Ovary (tissue), 3 donors: ENCODE results near the gene FKBP10.

Experiments used
- POLR2A ChIP-seq: fragments of 450-650 bp; IDR thresholded peaks from one replicate; pipeline ENCODE4 v1.6.1; 2017; ENCODE audit warnings: antibody characterized with exemption, mild to moderate bottlenecking, moderate library complexity
- TF ChIP-seq, protein P1 (sequence below), 3 donors: fragments of 450-650 bp in 2 of 3; fragments of 200-600 bp in 1 of 3; IDR thresholded peaks; one replicate each; pipeline versions ENCODE4 v1.5.1 to v1.8.0; 2016 to 2022; ENCODE audit warnings: antibody characterized with exemption in 3 of 3, mild to moderate bottlenecking in 1 of 3
- donor health status: DM: no; HTN: no; CAD: no.

DNA sequence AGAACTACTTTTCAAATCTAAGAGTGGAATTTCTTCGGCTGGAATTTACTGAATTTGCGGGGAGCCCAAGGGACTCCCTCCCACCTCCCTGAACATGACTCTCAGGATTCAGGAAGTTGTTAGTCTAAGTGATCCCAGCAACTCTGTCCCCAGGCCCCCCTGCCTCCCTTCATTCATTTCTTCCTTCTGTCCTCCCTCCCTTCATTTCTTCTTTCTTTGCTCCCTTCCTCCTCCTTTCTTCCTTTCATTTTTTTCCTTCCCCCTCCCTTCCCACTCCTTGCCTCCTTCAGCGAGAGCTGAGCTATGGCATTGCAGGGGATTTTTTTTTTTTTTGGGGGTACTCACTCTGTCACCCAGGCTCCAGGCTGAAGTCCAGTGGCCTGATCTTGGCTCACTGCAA, 15.4 kb upstream of the FKBP10 start:
- TF ChIP-seq POLR2A, result no peak
- TF ChIP-seq, protein P1, sequence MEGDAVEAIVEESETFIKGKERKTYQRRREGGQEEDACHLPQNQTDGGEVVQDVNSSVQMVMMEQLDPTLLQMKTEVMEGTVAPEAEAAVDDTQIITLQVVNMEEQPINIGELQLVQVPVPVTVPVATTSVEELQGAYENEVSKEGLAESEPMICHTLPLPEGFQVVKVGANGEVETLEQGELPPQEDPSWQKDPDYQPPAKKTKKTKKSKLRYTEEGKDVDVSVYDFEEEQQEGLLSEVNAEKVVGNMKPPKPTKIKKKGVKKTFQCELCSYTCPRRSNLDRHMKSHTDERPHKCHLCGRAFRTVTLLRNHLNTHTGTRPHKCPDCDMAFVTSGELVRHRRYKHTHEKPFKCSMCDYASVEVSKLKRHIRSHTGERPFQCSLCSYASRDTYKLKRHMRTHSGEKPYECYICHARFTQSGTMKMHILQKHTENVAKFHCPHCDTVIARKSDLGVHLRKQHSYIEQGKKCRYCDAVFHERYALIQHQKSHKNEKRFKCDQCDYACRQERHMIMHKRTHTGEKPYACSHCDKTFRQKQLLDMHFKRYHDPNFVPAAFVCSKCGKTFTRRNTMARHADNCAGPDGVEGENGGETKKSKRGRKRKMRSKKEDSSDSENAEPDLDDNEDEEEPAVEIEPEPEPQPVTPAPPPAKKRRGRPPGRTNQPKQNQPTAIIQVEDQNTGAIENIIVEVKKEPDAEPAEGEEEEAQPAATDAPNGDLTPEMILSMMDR (IDR thresholded peaks at IDR 0.05), result no peak
